Common myeloid progenitor, CD34-positive (primary cell): ENCODE results near the gene UBTD1. TPM values are rescaled to one million over a fixed set of nuclear protein-coding genes. Genes with fewer than 3 reads are reported as not detected.
A peak's percentile ranks its signal among the peaks of the same experiment; 100 is the strongest.

Source experiments
- CTCF ChIA-PET: fragments of 350-600 bp; sonication (Branson Sonifier 250); formaldehyde crosslinking; loops from one replicate; lab custom pipeline; 2021; ENCODE audit warnings: antibody characterized with exemption; lab: Charles Lee
- POLR2A ChIA-PET: fragments of 350-600 bp; sonication (Branson Sonifier 250); formaldehyde crosslinking; loops from one replicate; lab custom pipeline; 2021; ENCODE audit warnings: antibody characterized with exemption; lab: Charles Lee
- DNase-seq, 3 donors: peaks; one replicate each; pipeline versions ENCODE4 v3.0.0 to v3.0.0-alpha.2; 2013
- H3K27ac ChIP-seq, 2 experiments: 1 replicate in 1 of 2; 2 replicates in 1 of 2; pipeline ENCODE4 v1.7.0; 2013; ENCODE audit warnings: inconsistent platforms in 2 of 2, low read length in 2 of 2, mild to moderate bottlenecking in 2 of 2, low read depth in 1 of 2, moderate library complexity in 1 of 2; ENCODE audit not compliant: severe bottlenecking in 2 of 2, insufficient read depth in 1 of 2, poor library complexity in 1 of 2
- H3K27me3 ChIP-seq, 5 experiments: replicated peaks in 2 of 5; 1 replicate in 3 of 5; 2 replicates in 2 of 5; pipeline versions ENCODE4 v1.6.1 to v1.7.0; 2013; ENCODE audit warnings: low read length in 4 of 5, mild to moderate bottlenecking in 2 of 5, moderate library complexity in 2 of 5, inconsistent platforms in 1 of 5; ENCODE audit not compliant: insufficient read depth in 5 of 5, control insufficient read depth in 4 of 5
- H3K36me3 ChIP-seq, 4 experiments: 1 replicate in 2 of 4; 2 replicates in 2 of 4; pipeline versions ENCODE4 v1.6.1 to v1.7.0; 2013; ENCODE audit warnings: low read length in 3 of 4, control low read depth in 1 of 4, mild to moderate bottlenecking in 1 of 4; ENCODE audit not compliant: control insufficient read depth in 4 of 4, insufficient read depth in 4 of 4
- H3K4me1 ChIP-seq, 4 experiments: 1 replicate in 3 of 4; 2 replicates in 1 of 4; pipeline versions ENCODE4 v1.6.1 to v1.7.1; 2013; ENCODE audit warnings: low read length in 3 of 4, mild to moderate bottlenecking in 3 of 4, control low read depth in 1 of 4, inconsistent platforms in 1 of 4, moderate library complexity in 1 of 4; ENCODE audit not compliant: control insufficient read depth in 4 of 4, insufficient read depth in 4 of 4; ENCODE audit errors: control extremely low read depth in 1 of 4
- H3K4me3 ChIP-seq, 7 experiments: 1 replicate in 4 of 7; 2 replicates in 3 of 7; pipeline versions ENCODE4 v1.5.1 to v1.7.0; 2013; ENCODE audit warnings: mild to moderate bottlenecking in 7 of 7, low read length in 6 of 7, moderate library complexity in 6 of 7, inconsistent platforms in 2 of 7, low read depth in 2 of 7, control low read depth in 1 of 7; ENCODE audit not compliant: insufficient read depth in 4 of 7, control insufficient read depth in 1 of 7; ENCODE audit errors: extremely low read depth in 1 of 7
- H3K9me3 ChIP-seq, 5 experiments: 1 replicate in 4 of 5; 2 replicates in 1 of 5; pipeline versions ENCODE4 v1.6.1 to v1.7.1; 2013; ENCODE audit warnings: low read length in 4 of 5, mild to moderate bottlenecking in 2 of 5, inconsistent platforms in 1 of 5, low read depth in 1 of 5, moderate library complexity in 1 of 5; ENCODE audit not compliant: control insufficient read depth in 4 of 5, insufficient read depth in 2 of 5; ENCODE audit errors: control extremely low read depth in 1 of 5
- WGBS: methylation state at CpG from one replicate; pipeline ENCODE4 v1.1.5; 2013; ENCODE audit not compliant: insufficient coverage; 5-methylcytosine and 5-hydroxymethylcytosine counted together
- polyA plus RNA-seq: library from polyadenylated mRNA; unstranded; fragments of 120-200 nt; gene quantifications from one replicate; pipeline ENCODE4 v1.2.1, GENCODE V29; 2013

Gene UBTD1, protein sequence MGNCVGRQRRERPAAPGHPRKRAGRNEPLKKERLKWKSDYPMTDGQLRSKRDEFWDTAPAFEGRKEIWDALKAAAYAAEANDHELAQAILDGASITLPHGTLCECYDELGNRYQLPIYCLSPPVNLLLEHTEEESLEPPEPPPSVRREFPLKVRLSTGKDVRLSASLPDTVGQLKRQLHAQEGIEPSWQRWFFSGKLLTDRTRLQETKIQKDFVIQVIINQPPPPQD
- polyA plus RNA-seq: 1.4 TPM

GRCh38 chr10:97498841-97499560 lies at the start of gene UBTD1:
Gene UBTD1, plus strand, starts transcription at chr10:97498924. Its CDS starts 280 bp downstream, at chr10:97499204.
- Histone ChIP-seq H3K9me3 (no peaks in the 10 kb centered on the region), H3K36me3 (no peaks in the 10 kb centered on the region), H3K4me3 (peak within 1 kb of the TSS; percentile 77 to 99 (median 92)), H3K27me3 (peaks cover 8 to 27% (median 14%) of the 10 kb centered on the region in 5 experiments), H3K4me1 (peaks cover 8 to 39% (median 33%) of the 10 kb centered on the region in 4 experiments), H3K27ac (peak within 1 kb of the TSS; percentile 68 to 87)
- DNase-seq: peak; percentile 7 to 53 (median 42)
- under 1% methylated on average over 58 of the region's 66 CpGs for WGBS
- POLR2A ChIA-PET: no interaction called here
- CTCF ChIA-PET: interaction anchor here (0.9 to 1.6 kb wide), 4 partner anchors 12 to 73 kb away, joined by 3 to 4 read pairs (median 3); partner anchors contain the start of gene ANKRD2

GRCh38 chr10:97450828-97451227 lies 47.9 kb upstream of the UBTD1 start:
- H3K36me3 ChIP-seq: peaks cover 12 to 58% (median 29%) of the 10 kb centered on the region in 4 experiments
- DNase-seq: no peak
- no peak overlapping the region for H3K27ac ChIP-seq
- no peaks in the 10 kb centered on the region for H3K27me3 ChIP-seq
- ChIA-PET POLR2A (no interaction called here), CTCF (interaction anchor here (1.3 to 3.3 kb wide), 2 partner anchors 11 to 12 kb away, joined by 3 to 18 read pairs; no protein-coding TSS in a partner anchor)
- no peaks in the 10 kb centered on the region for H3K9me3 ChIP-seq
- H3K4me1 ChIP-seq: peaks cover 0 to 17% (median 10%) of the 10 kb centered on the region in 4 experiments
- WGBS: 100% methylated on average over 1 of the region's 2 CpGs
- H3K4me3 ChIP-seq: no peak overlapping the region

DNA sequence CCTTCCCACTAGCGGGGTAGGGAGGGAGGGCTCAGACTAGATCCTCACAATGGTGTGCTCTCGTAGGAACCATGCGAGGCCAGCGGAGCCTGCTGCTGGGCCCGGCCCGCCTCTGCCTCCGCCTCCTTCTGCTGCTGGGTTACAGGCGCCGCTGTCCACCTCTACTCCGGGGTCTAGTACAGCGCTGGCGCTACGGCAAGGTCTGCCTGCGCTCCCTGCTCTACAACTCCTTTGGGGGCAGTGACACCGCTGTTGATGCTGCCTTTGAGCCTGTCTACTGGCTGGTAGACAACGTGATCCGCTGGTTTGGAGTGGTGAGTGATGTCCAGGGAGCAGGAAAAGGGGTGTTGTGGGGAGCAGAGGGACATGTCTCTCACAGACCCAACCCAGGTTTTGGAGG lies 47.1 kb upstream of the UBTD1 start:
- H3K4me3 ChIP-seq: no peak overlapping the region
- no peak for DNase-seq
- H3K27ac ChIP-seq: no peak overlapping the region
- ChIA-PET POLR2A (no interaction called here), CTCF (interaction anchor here (1.7 to 3.3 kb wide), 2 partner anchors 11 to 43 kb away, joined by 5 to 18 read pairs; no protein-coding TSS in a partner anchor)
- 99% methylated on average over 14 of the region's 17 CpGs for WGBS
- H3K9me3 ChIP-seq: no peaks in the 10 kb centered on the region
- no peaks in the 10 kb centered on the region for H3K27me3 ChIP-seq
- H3K36me3 ChIP-seq: peaks cover 14 to 66% (median 36%) of the 10 kb centered on the region in 4 experiments
- peaks cover 0 to 12% (median 7%) of the 10 kb centered on the region in 4 experiments for H3K4me1 ChIP-seq

DNA sequence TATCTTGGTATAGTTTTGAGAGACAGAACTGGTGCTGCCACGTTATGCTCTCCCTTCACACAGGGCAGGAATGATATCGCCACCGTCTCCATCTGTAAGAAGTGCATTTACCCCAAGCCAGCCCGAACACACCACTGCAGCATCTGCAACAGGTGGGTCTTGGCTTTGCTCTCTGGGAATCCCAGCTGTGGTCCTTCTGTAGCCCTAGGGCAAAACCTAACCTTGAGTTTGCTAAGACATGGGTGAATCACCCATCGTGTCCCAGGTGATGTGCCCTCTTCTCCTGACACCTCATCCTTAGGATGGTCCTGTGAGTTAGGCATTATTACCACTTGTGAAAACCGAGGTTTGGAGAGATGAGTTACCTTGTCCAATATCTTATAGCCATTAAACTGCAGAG lies 46.4 kb upstream of the UBTD1 start:
- WGBS: 100% methylated on average over 5 of the region's 6 CpGs
- peaks cover 16 to 73% (median 43%) of the 10 kb centered on the region in 4 experiments for H3K36me3 ChIP-seq
- CTCF ChIA-PET: interaction anchor here (1.2 to 3.3 kb wide), 4 partner anchors 10 to 100 kb away, joined by 3 to 18 read pairs (median 4); no protein-coding TSS in a partner anchor
- no peak overlapping the region for H3K4me3 ChIP-seq
- POLR2A ChIA-PET: no interaction called here
- no peaks in the 10 kb centered on the region for H3K9me3 ChIP-seq
- no peaks in the 10 kb centered on the region for H3K27me3 ChIP-seq
- no peak for DNase-seq
- H3K27ac ChIP-seq: no peak overlapping the region
- H3K4me1 ChIP-seq: peaks cover 0 to 5% (median 0%) of the 10 kb centered on the region in 4 experiments

DNA sequence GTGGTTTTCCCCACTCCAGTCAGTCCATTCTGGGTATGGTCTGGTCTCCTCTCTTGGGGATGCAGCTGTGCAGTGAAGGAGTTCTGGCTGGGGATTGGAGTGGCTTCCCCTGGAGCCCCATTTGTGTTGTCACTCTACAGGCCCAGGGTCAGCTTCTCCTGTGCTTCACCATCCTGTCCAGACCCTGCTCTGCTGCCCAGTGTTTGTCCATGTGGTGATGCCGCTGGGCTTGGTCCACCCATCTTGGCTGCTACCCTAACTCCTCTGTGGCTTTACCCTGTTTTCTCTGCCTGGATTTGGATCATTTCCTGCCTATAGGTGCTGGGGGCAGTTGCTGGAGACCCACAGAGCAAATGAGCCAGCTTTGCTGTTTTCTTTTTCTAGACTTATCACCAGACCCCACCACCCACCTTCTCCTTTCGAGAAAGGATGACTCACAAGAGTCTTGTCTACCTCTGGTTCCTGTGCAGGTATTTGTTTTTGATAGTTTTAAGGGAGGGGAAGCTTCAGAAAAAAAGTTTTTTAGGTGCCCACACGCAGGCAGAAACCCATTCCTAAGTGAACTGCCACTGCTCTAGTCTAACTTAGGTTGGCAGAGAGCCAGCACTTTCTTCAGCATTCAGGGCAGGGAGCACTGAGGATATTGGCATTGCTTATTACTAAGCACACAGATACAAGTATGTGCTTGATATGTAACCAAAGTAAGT lies 44.2 kb upstream of the UBTD1 start:
- no peaks in the 10 kb centered on the region for H3K4me1 ChIP-seq
- no peaks in the 10 kb centered on the region for H3K27me3 ChIP-seq
- H3K36me3 ChIP-seq: peaks cover 21 to 86% (median 60%) of the 10 kb centered on the region in 4 experiments
- no peak overlapping the region for H3K4me3 ChIP-seq
- peak overlapping the region in 1 of 2 experiments; percentile 49 for H3K27ac ChIP-seq
- CTCF ChIA-PET: interaction anchor here (0.6 to 3.3 kb wide), 4 partner anchors 8 to 19 kb away, joined by 3 to 18 read pairs (median 4); no protein-coding TSS in a partner anchor
- no peaks in the 10 kb centered on the region for H3K9me3 ChIP-seq
- DNase-seq: no peak
- POLR2A ChIA-PET: no interaction called here
- 95% methylated on average over 2 of the region's 3 CpGs for WGBS

GRCh38 chr10:97456034-97456685 lies 42.6 kb upstream of the UBTD1 start:
- Histone ChIP-seq H3K27me3 (no peaks in the 10 kb centered on the region), H3K9me3 (no peaks in the 10 kb centered on the region), H3K4me3 (no peak overlapping the region), H3K27ac (no peak overlapping the region), H3K36me3 (peaks cover 25 to 94% (median 68%) of the 10 kb centered on the region in 4 experiments), H3K4me1 (no peaks in the 10 kb centered on the region)
- CTCF ChIA-PET: interaction anchor here (0.6 to 2.3 kb wide), 6 partner anchors 10 to 1724 kb away, joined by 3 to 14 read pairs (median 4); no protein-coding TSS in a partner anchor
- POLR2A ChIA-PET: interaction anchor here (1.0 kb wide), 1 partner anchor 11 kb away, joined by 3 read pairs; no protein-coding TSS in a partner anchor
- DNase-seq: no peak
- 80% methylated on average over 3 of the region's 5 CpGs for WGBS
